Ectodermal cell (in vitro differentiated cells): ENCODE measurements around the gene PARP11.

Experiments
- H3K27ac ChIP-seq: 2 replicates; pipeline ENCODE4 v1.7.0; 2013; ENCODE audit warnings: mild to moderate bottlenecking, low read depth, low read length; ENCODE audit not compliant: insufficient read depth, poor library complexity, severe bottlenecking
- H3K27me3 ChIP-seq: 2 replicates; pipeline ENCODE4 v1.7.0; 2013; ENCODE audit warnings: mild to moderate bottlenecking, low read length; ENCODE audit not compliant: insufficient read depth, control insufficient read depth, poor library complexity, severe bottlenecking
- H3K36me3 ChIP-seq: one replicate; pipeline ENCODE4 v1.7.0; 2013; ENCODE audit warnings: low read length; ENCODE audit not compliant: control insufficient read depth, insufficient read depth
- H3K4me1 ChIP-seq: one replicate; pipeline ENCODE4 v1.7.0; 2013; ENCODE audit warnings: low read length; ENCODE audit not compliant: control insufficient read depth, insufficient read depth
- H3K4me3 ChIP-seq: 2 replicates; pipeline ENCODE4 v1.7.0; 2013; ENCODE audit warnings: low read depth, low read length, control low read depth; ENCODE audit not compliant: insufficient read depth
- H3K9me3 ChIP-seq: 2 replicates; pipeline ENCODE4 v1.7.0; 2013; ENCODE audit warnings: mild to moderate bottlenecking, low read length, moderate library complexity; ENCODE audit not compliant: control insufficient read depth
- WGBS, 2 experiments: methylation state at CpG; one replicate each; pipeline ENCODE4 v1.1.7; 2013; ENCODE audit warnings: missing lambda C conversion rate in 2 of 2; 5-methylcytosine and 5-hydroxymethylcytosine counted together

PARP11 gene

DNA sequence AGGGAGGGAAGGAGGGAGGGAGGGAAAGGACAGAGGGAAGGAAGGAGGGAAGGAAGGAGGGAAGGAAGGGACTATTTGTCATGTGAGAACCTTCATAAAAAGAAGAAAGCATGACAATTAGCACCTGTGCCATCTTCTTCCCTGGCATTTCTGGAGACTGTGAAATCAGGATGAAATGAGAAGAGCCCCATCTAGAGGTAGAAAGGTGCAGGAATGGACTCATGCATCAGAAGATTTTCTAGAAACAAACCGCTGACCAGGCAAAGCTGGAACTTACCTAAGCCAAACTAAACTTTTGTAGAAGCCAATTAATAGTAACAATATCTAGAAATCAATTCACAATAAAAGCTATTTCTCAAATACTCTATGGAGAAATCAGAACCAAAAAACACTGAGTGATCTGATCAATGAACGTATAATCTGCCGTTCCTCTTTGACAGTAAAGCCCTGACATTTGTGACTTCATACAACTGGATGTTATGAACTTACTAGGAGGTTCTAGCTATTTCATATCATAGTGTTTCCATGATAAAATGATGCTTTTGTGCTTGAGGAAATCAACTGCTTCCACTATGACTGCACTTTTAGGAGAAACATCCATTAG lies 95.9 kb downstream of the PARP11 start:
- no peak overlapping the region for H3K27ac ChIP-seq
- no peaks in the 10 kb centered on the region for H3K36me3 ChIP-seq
- H3K4me3 ChIP-seq = no peak overlapping the region
- no peaks in the 10 kb centered on the region for H3K9me3 ChIP-seq
- H3K27me3 ChIP-seq = no peaks in the 10 kb centered on the region
- no peaks in the 10 kb centered on the region for H3K4me1 ChIP-seq
- 69 to 73% methylated on average over 3 of the region's 3 CpGs for WGBS, 2 experiments

DNA sequence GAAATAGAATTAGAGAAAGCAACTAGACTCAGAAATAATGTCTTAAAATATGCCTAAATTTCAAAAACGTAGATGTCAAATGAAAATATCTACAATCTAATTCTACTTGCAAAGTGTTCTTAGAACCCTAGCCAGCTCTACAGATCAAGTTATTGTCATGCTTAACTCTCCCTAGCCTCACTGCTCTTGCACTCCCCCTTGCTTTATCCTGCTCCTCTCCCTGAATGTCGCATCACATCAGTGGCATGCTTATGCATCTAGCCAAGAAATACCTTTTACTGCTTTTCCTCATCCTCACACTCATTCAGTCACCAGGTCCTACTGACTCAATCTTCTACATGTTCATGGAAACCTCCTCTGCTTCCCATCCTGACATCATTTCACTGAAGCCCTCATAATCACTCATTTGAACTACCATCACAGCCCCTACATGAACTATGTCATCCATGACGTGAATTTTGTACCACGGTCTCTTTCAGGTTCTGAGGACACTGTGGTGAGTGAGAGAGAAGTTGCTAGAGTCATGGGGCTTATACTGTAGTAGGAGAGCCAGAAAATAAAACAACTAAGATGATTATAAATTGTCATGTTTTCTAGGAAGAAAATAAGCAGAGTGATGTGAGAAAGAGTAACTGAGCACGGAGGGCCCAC lies 97.7 kb downstream of the PARP11 start:
- Histone ChIP-seq H3K9me3 (no peaks in the 10 kb centered on the region), H3K27me3 (no peaks in the 10 kb centered on the region), H3K4me1 (no peaks in the 10 kb centered on the region), H3K36me3 (no peaks in the 10 kb centered on the region), H3K4me3 (no peak overlapping the region), H3K27ac (no peak overlapping the region)
- 77 to 83% methylated on average over 4 to 5 of the region's 5 CpGs for WGBS, 2 experiments

DNA sequence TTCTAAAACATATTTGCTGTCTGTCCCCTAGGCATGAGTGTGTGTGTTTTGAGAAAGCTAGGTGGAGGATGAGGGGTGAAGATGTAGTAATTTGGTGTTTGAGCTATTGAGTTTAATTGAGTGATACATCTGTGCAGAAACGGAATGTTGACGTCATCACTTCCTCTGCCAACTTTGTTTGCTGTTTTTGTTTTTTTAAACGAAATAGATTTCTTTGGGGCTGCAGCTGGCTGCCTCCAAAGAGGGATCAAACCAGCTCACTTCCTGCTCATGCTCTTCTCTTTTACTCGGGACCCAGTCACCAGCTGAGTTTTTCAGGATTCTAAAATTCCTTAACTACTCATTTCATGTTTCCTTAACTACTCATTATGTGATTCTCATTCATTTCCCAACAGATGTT lies 100.8 kb downstream of the PARP11 start:
- no peak overlapping the region for H3K4me3 ChIP-seq
- no peaks in the 10 kb centered on the region for H3K4me1 ChIP-seq
- no peaks in the 10 kb centered on the region for H3K9me3 ChIP-seq
- H3K36me3 ChIP-seq = no peaks in the 10 kb centered on the region
- WGBS, 2 experiments = 77 to 81% methylated on average over 4 of the region's 4 CpGs
- no peak overlapping the region for H3K27ac ChIP-seq
- no peaks in the 10 kb centered on the region for H3K27me3 ChIP-seq

DNA sequence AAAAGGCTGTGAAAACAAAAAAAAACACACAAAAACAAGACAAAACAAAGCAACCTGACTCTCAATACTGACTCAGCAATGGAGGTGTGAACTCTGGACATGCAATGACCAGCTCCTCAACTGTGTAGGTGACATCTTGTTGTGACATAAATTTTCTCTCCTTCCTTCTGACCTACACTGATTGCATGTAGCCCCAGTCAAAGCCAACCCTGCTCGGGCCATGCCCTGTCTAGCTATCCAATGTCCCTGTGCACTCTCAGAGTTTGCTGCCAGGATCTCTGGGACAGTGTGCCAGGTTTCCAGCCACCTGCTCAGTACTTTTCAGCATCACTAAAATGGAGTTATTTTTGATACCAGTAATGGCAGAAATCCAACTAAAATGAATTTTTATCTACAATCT lies 101.3 kb downstream of the PARP11 start:
- H3K27me3 ChIP-seq = no peaks in the 10 kb centered on the region
- WGBS, 2 experiments = 93 to 97% methylated on average over 1 of the region's 1 CpG

DNA sequence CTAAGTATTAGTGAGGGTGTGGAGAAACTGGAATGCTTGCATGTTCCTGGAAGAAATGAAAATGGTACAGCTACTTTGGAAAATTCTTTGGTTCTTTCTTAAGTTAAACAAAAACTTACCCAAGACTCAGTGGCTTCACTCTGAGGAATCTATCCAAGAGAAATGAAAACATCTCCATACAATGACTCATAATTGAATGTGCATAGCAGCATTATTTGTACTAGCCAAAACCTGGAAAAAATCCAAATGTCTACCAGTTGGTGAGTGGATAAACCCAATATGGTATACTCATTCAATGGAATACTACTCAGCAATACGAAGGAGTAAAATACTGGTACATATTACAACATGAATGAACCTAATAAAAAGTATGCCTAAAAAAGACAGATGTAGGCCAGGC lies 102.3 kb downstream of the PARP11 start:
- H3K4me1 ChIP-seq = no peaks in the 10 kb centered on the region
- no peaks in the 10 kb centered on the region for H3K27me3 ChIP-seq
- no peak overlapping the region for H3K4me3 ChIP-seq
- no peaks in the 10 kb centered on the region for H3K9me3 ChIP-seq
- no peaks in the 10 kb centered on the region for H3K36me3 ChIP-seq
- WGBS, 2 experiments = 100% methylated on average over 1 of the region's 1 CpG
- H3K27ac ChIP-seq = no peak overlapping the region

More for the DNA sequence above, 101.3 kb downstream of the PARP11 start:
- H3K4me1 ChIP-seq = no peaks in the 10 kb centered on the region
- H3K9me3 ChIP-seq = no peaks in the 10 kb centered on the region
- H3K36me3 ChIP-seq = no peaks in the 10 kb centered on the region
- no peak overlapping the region for H3K4me3 ChIP-seq
- no peak overlapping the region for H3K27ac ChIP-seq

DNA sequence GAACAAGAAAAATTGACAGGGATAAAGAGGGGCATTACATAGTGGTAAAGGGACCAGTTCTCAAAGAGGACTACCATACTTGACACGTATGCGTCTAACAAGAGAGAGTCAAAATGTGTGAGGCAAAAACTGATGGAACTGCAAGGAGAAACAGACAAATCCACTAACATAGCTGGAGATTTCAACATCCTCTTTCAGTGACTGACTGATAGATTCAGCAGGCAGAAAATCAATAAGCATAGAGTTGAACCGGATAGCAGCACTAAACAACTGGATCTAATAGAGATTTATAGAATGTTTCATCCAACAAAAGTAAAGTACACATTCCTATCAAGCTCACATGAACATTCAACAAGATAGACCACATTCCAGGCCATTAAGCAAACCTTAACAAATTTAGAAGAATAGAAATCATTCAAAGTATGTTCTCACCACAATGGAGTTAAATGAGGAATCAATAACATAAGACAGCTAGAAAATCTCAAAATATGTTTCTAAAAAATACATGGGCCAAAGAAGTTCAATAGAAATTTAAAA lies 104.2 kb downstream of the PARP11 start:
- Histone ChIP-seq H3K9me3 (no peaks in the 10 kb centered on the region), H3K4me3 (no peak overlapping the region), H3K4me1 (no peaks in the 10 kb centered on the region), H3K27ac (no peak overlapping the region), H3K36me3 (no peaks in the 10 kb centered on the region), H3K27me3 (no peaks in the 10 kb centered on the region)
- WGBS, 2 experiments = 92 to 96% methylated on average over 3 of the region's 3 CpGs

DNA sequence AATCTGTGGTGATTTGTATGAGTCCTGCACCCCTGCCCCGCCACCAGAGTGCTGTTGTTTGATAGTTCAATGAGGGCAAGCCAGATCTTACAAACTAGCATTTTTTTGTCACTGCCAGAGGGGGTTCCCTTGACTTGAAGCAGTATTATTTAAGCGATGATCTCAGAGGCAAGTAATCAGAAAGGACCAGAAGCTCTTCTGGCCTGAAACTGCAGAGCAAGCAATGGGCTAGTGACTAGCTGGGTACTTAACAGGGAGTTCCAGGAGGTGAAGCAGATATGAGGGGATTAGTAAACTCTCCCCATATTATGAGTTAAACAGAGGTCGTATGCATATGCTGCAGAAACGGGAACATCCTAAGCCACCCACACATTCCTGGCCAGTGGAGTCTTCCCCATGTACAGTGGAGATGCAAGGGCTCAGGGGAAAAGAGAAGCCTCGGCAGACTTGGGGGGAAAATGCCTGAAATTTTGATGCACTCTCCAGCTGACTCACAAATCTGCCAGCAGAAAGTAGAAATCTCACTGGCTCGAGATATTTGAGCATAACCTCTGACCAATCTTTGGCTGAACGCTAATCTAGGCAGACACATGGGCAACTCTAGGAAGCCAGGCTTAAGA lies 112.0 kb downstream of the PARP11 start:
- 80 to 81% methylated on average over 7 of the region's 7 CpGs for WGBS, 2 experiments
- Histone ChIP-seq H3K27me3 (no peaks in the 10 kb centered on the region), H3K9me3 (no peaks in the 10 kb centered on the region), H3K27ac (no peak overlapping the region), H3K36me3 (no peaks in the 10 kb centered on the region), H3K4me1 (no peaks in the 10 kb centered on the region), H3K4me3 (no peak overlapping the region)

DNA sequence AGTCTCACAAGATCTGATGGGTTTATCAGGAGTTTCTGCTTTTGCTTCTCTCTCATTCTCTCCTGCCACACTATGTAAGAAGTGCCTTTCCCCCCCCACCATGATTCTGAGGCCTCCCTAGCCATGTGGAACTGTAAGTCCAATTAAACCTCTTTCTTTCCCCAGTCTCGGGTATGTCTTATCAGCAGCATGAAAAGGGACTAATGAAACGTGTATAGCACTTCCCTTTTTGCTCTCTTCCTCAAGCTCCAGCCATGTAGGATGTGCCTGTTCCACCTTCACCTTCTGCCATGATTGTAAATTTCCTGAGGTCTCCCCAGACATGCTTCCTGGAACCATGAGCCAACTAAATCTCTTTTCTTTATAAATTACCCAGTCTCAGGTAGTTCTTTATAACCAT lies 113.3 kb downstream of the PARP11 start:
- no peaks in the 10 kb centered on the region for H3K27me3 ChIP-seq
- H3K4me1 ChIP-seq = no peaks in the 10 kb centered on the region
- H3K27ac ChIP-seq = no peak overlapping the region
- no peak overlapping the region for H3K4me3 ChIP-seq
- H3K36me3 ChIP-seq = no peaks in the 10 kb centered on the region
- WGBS, 2 experiments = 91 to 93% methylated on average over 2 of the region's 2 CpGs
- H3K9me3 ChIP-seq = no peaks in the 10 kb centered on the region
